Tibial artery (tissue), 4 donors: ENCODE measurements around the gene ACP6.

Experiments used
- DNase-seq, 2 donors: peaks; one replicate each; pipeline ENCODE4 v3.0.0-alpha.2; 2019
- H3K27ac ChIP-seq, 2 donors: fragments of 200-600 bp; sonication (generic) in 1 of 2; 1 replicate in 1 of 2; 2 replicates in 1 of 2; pipeline ENCODE4 v1.5.1; 2018 to 2019; ENCODE audit warnings: mild to moderate bottlenecking in 1 of 2
- H3K27me3 ChIP-seq, 2 donors: fragments of 200-600 bp; sonication (generic) in 1 of 2; one replicate each; pipeline versions ENCODE4 v1.5.1 to v1.6.0; 2016 to 2019
- H3K36me3 ChIP-seq, 3 donors: fragments of 200-600 bp; sonication (generic) in 2 of 3; one replicate each; pipeline ENCODE4 v1.5.1; 2016 to 2019; ENCODE audit warnings: mild to moderate bottlenecking in 2 of 3
- H3K4me1 ChIP-seq, 4 donors: fragments of 200-600 bp; sonication (generic) in 2 of 4; 1 replicate in 3 of 4; 2 replicates in 1 of 4; pipeline ENCODE4 v1.5.1; 2016 to 2019
- H3K4me3 ChIP-seq, 2 donors: fragments of 200-600 bp; sonication (generic) in 1 of 2; 1 replicate in 1 of 2; 2 replicates in 1 of 2; pipeline ENCODE4 v1.5.1; 2018 to 2019; ENCODE audit warnings: mild to moderate bottlenecking in 2 of 2
- H3K9me3 ChIP-seq, 3 donors: fragments of 200-600 bp; sonication (generic) in 1 of 3; one replicate each; pipeline ENCODE4 v1.5.1; 2016 to 2019
- intact Hi-C: fragments of 100-400 bp; cut with DNase I; formaldehyde crosslinking; loops from one replicate; pipeline ENCODE4 v1.15.0; 2023; ENCODE audit warnings: low total_unique reads
- TF ChIP-seq, protein P1 (sequence below), 2 experiments: fragments of 200-600 bp in 1 of 2; fragments of 450-650 bp in 1 of 2; IDR thresholded peaks; one replicate each; pipeline ENCODE4 v1.5.1; 2017 to 2019; ENCODE audit warnings: antibody characterized with exemption in 2 of 2, mild to moderate bottlenecking in 1 of 2, moderate library complexity in 1 of 2

Gene ACP6

DNA sequence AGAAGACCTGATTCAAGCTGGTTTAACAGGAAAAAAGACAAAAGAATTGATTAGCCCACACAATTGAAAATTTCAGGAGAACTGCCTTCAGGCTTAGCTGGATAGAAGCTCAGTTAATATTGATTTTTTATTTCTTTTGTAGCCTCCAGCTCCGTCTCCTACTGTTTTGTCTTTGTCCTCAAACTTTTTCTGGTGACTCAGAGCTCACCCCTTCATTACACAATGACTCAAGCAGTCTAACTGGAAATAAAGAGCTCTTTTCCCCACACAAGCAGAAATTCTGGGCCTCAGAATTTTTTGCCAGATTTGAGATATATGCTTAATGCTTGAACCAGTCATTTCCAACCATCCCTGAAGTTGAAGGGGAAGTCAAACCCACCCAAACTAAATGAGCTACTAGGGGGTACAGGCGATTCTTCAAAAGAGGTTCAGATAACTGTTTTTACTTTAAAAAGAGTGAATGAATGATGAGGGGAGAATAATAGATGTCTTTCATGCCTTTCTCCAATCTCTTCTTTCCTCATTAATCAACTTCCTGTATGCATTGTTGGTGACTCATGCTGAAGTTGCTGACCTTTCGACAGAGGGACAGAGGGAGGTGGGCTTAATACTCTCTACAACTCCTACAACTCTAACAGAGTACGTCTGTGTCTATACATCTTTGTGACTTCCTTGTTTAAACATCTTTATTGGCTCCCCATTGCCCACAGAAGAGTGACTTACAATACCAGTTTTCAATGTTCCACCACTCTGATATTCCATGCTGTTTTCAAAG is 6.2 kb upstream of the ACP6 start:
- Histone ChIP-seq H3K9me3 (peaks cover 0 to 10% (median 0%) of the 10 kb centered on the region in 3 donors), H3K27ac (no peak overlapping the region), H3K36me3 (no peaks in the 10 kb centered on the region), H3K4me1 (no peaks in the 10 kb centered on the region), H3K27me3 (no peaks in the 10 kb centered on the region), H3K4me3 (no peak overlapping the region)
- TF ChIP-seq, protein P1, sequence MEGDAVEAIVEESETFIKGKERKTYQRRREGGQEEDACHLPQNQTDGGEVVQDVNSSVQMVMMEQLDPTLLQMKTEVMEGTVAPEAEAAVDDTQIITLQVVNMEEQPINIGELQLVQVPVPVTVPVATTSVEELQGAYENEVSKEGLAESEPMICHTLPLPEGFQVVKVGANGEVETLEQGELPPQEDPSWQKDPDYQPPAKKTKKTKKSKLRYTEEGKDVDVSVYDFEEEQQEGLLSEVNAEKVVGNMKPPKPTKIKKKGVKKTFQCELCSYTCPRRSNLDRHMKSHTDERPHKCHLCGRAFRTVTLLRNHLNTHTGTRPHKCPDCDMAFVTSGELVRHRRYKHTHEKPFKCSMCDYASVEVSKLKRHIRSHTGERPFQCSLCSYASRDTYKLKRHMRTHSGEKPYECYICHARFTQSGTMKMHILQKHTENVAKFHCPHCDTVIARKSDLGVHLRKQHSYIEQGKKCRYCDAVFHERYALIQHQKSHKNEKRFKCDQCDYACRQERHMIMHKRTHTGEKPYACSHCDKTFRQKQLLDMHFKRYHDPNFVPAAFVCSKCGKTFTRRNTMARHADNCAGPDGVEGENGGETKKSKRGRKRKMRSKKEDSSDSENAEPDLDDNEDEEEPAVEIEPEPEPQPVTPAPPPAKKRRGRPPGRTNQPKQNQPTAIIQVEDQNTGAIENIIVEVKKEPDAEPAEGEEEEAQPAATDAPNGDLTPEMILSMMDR (IDR thresholded peaks at IDR 0.05) = no peak
- DNase-seq = no peak
- intact Hi-C loops = no loop called here

DNA sequence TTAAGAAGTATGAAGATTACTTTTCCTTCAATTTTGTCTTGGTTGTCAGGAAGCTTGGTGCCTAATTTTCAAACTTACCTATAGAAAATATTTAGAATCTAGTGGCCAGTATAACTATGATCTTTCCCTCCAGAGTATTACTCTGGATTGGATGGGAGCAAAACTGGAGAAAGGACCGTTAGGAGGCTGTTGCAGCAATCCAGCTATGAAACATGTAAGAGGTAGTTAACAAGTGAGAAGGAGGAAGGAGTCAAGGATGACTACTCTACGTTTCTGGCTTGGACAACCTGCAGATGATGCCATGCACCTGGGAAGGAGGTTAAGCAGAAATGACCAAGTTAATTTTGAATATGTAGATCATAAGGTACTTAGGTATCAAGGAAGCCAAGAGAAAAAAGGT is 3.5 kb upstream of the ACP6 start:
- Histone ChIP-seq H3K4me3 (no peak overlapping the region), H3K9me3 (peaks cover 0 to 10% (median 0%) of the 10 kb centered on the region in 3 donors), H3K27me3 (no peaks in the 10 kb centered on the region), H3K4me1 (peaks cover 0 to 7% (median 2%) of the 10 kb centered on the region in 4 donors), H3K27ac (no peak overlapping the region), H3K36me3 (no peaks in the 10 kb centered on the region)
- TF ChIP-seq, protein P1 (IDR thresholded peaks at IDR 0.05) = no peak
- DNase-seq = no peak
- intact Hi-C loops = no loop called here

DNA sequence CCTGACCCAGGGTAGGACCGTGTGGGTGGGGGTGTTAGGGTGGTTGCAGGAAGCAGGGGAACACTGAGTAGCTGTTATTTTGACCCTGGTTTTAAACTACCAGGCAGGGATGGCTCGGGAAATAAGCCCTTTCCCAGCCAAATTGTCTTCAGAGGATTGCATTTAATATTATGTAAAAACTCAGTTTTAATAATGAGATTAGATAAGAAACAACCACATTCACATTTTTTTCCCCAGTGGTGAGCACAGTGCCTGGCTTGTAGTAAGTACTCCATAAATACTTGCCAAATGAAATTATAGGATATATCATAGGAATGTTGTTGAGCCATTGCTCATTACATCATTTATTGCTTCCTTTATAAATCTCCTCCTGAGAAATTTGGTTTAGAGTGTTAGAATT is 3.1 kb upstream of the ACP6 start:
- no peak for DNase-seq
- peaks cover 0 to 7% (median 0%) of the 10 kb centered on the region in 3 donors for H3K9me3 ChIP-seq
- H3K36me3 ChIP-seq = no peaks in the 10 kb centered on the region
- intact Hi-C loops = no loop called here
- TF ChIP-seq, protein P1 (IDR thresholded peaks at IDR 0.05) = no peak
- no peaks in the 10 kb centered on the region for H3K27me3 ChIP-seq
- no peak overlapping the region for H3K4me3 ChIP-seq
- H3K27ac ChIP-seq = no peak overlapping the region
- H3K4me1 ChIP-seq = peaks cover 0 to 11% (median 4%) of the 10 kb centered on the region in 4 donors

DNA sequence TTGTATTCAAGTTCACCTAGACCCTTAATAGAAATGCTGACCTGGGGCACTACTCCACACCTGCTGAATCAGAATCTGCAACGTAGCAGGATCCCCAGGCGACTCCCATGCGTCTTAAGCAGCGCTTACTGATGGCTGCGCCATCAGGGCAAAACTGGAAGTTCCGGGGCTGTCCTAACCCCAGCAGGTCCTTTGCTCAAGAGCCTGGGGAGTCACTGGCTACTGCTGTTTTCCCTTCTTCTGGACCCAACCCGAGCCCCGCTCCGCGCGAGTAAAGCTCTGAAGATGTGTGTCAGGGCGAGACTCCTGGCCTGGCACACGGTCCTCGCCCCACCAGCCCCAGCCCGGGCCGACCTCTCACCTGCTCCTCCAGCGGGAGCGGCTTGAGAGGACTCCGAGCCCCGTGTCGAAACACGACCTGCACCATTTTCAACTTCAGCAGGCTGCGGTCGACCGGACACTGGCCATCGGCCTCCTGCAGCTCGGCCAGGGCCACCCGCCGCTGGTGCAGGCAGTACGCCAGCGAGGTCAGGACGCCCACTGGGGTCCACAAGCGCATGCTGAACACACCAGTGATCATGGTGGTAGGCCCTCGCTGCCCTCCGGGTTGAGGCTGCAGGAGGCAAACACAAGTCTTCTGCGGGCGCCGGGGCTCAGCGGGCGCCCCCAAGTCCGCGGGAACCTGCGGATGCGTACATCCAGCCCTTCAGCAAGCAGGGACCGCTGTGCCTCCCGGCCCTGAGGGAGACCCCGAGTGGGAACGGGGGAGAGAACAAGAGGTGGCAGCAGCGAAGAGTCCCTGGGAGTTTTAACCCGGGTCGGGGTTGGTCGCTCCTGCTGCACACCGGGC is 630 bp downstream of the ACP6 start:
- Histone ChIP-seq H3K9me3 (no peaks in the 10 kb centered on the region), H3K27me3 (no peaks in the 10 kb centered on the region), H3K4me1 (peaks cover 0 to 15% (median 6%) of the 10 kb centered on the region in 4 donors), H3K4me3 (peak overlapping the region; percentile 79 to 83), H3K36me3 (no peaks in the 10 kb centered on the region), H3K27ac (peak overlapping the region; percentile 75 to 90)
- peak; percentile 23 to 77 for DNase-seq
- intact Hi-C loops = no loop called here
- TF ChIP-seq, protein P1 (IDR thresholded peaks at IDR 0.05) = no peak

DNA sequence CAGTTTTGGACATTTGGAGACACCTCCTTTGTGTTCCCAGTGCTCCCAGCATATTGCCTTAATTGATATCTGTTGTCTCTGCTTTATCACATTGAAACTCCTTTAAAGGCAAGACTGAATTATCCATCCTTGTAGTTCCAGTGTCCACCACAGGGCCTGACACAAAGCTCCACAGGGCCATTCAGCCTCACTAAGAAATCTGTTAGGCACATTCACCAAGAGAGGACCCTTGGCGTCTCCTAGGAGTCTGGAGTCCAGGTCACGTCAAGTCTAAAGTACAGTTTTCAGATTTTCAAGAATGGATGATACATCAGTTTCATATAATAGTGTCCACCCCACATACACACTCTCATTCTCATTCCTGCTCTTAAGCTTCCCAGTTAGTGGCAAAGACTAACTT is 4.8 kb downstream of the ACP6 start:
- Histone ChIP-seq H3K27ac (no peak overlapping the region), H3K36me3 (peaks cover 0 to 8% (median 0%) of the 10 kb centered on the region in 3 donors), H3K9me3 (no peaks in the 10 kb centered on the region), H3K27me3 (no peaks in the 10 kb centered on the region), H3K4me1 (peaks cover 0 to 13% (median 6%) of the 10 kb centered on the region in 4 donors), H3K4me3 (no peak overlapping the region)
- no peak for DNase-seq
- TF ChIP-seq, protein P1 (IDR thresholded peaks at IDR 0.05) = peak in 1 of 2 experiments; percentile 7
- intact Hi-C loops = no loop called here
